GM18502 (cell line): ENCODE results near the gene MYCN.
A peak's percentile ranks its signal among the peaks of the same experiment; 100 is the strongest.

Experiments
- ATAC-seq: cut with Tn5 transposase; IDR thresholded peaks from one replicate; pipeline ENCODE4 v1.9.1; 2021; ENCODE audit warnings: mild to moderate bottlenecking; ENCODE audit not compliant: unreplicated experiment, poor library complexity

Gene MYCN

GRCh38 chr2:15930589-15931318 is 9.6 kb upstream of the MYCN start:
- ATAC-seq, result no peak

GRCh38 chr2:15931319-15931890 is 8.9 kb upstream of the MYCN start:
- ATAC-seq, result no peak

GRCh38 chr2:15931950-15932349 is 8.4 kb upstream of the MYCN start:
- ATAC-seq, result no peak

GRCh38 chr2:15932394-15933183 is 7.8 kb upstream of the MYCN start:
- ATAC-seq, result no peak

GRCh38 chr2:15933184-15933845 is 7.0 kb upstream of the MYCN start:
- ATAC-seq, result no peak

- no peak for ATAC-seq
Measured at GRCh38 chr2:15934291-15934945, 5.9 kb upstream of the MYCN start.

- no peak for ATAC-seq
Measured at GRCh38 chr2:15935189-15935588, 5.2 kb upstream of the MYCN start.

- ATAC-seq, result no peak
Measured at GRCh38 chr2:15935675-15936074, 4.7 kb upstream of the MYCN start.

- no peak for ATAC-seq
Measured at GRCh38 chr2:15936277-15937104, 3.9 kb upstream of the MYCN start.

- no peak for ATAC-seq
Measured at GRCh38 chr2:15937105-15937881, 3.1 kb upstream of the MYCN start.

- ATAC-seq, result no peak
Measured at GRCh38 chr2:15937882-15938802, 2.2 kb upstream of the MYCN start.

- no peak for ATAC-seq
Measured at GRCh38 chr2:15938803-15939555, 1.4 kb upstream of the MYCN start.

GRCh38 chr2:15939556-15939853 is 845 bp upstream of the MYCN start:
- peak; percentile 66 for ATAC-seq

- no peak for ATAC-seq
Measured at GRCh38 chr2:15940661-15941480, 521 bp downstream of the MYCN start.

- no peak for ATAC-seq
Measured at GRCh38 chr2:15941481-15941850, 1.1 kb downstream of the MYCN start.

GRCh38 chr2:15941871-15942710 is 1.7 kb downstream of the MYCN start:
- no peak for ATAC-seq
